ENCODE data around the gene TTYH3. TPM values are rescaled to one million over a fixed set of nuclear protein-coding genes. Genes with fewer than 3 reads are reported as not detected.

TTYH3 gene
- polyA plus RNA-seq, 4 donors: 6.9 to 149 (median 20.6) TPM

DNA sequence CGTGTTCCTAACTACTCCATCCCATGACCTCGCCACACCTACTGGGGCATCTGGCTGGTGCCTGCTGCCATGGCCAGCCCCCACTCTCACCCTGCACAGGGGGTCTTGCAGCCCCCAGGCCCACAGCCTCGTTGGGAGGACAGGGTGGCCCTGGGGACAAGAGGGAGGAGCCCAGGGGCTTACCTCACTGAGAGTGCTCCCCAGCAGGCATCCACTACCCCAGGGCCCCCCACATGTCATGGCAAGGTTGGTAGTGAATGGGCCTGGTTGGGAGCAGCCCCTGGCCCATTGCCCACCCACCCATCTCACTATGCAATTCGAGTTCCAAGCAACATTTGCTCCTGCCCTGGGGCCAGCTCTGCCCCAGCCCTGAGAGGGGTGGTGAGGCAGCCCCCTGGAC is 32.2 kb downstream of the TTYH3 start:
- no peak for FAIRE-seq
- WGBS, 3 donors: 52 to 63% (median 58%) methylated on average over 4 of the region's 4 CpGs
- H3K4me1 ChIP-seq (ENCODE audit: control insufficient read depth in 3 of 3, insufficient read depth in 2 of 3, low read depth in 1 of 3, low read length in 2 of 3): peaks cover 0 to 9% (median 0%) of the 10 kb centered on the region in 3 donors
- no peaks in the 10 kb centered on the region for H3K27me3 ChIP-seq (ENCODE audit: control insufficient read depth in 3 of 3, insufficient read depth in 3 of 3, low read length in 3 of 3)
- H3K9me3 ChIP-seq (ENCODE audit: control insufficient read depth in 2 of 2, insufficient read depth in 1 of 2, low read depth in 1 of 2, low read length in 1 of 2): peaks cover 0 to 8% of the 10 kb centered on the region in 2 donors
- no peak overlapping the region for H3K4me3 ChIP-seq (ENCODE audit: low read depth in 1 of 3, low read length in 3 of 3)
- H3K36me3 ChIP-seq (ENCODE audit: control insufficient read depth in 3 of 3, insufficient read depth in 2 of 3, low read depth in 1 of 3, low read length in 3 of 3): peaks cover 2 to 52% (median 3%) of the 10 kb centered on the region in 3 donors
- DNase-seq: no peak
- H3K27ac ChIP-seq (ENCODE audit: low read depth in 1 of 3, low read length in 2 of 3): no peak overlapping the region

GRCh38 chr7:2665359-2665791 is 33.6 kb downstream of the TTYH3 start:
- no peak for FAIRE-seq
- peaks cover 0 to 9% (median 0%) of the 10 kb centered on the region in 3 donors for H3K4me1 ChIP-seq (ENCODE audit: control insufficient read depth in 3 of 3, insufficient read depth in 2 of 3, low read depth in 1 of 3, low read length in 2 of 3)
- 57 to 62% (median 60%) methylated on average over 26 to 33 of the region's 33 CpGs for WGBS, 3 donors

GRCh38 chr7:2666155-2666554 is 34.4 kb downstream of the TTYH3 start:
- H3K27ac ChIP-seq (ENCODE audit: low read depth in 1 of 3, low read length in 2 of 3): no peak overlapping the region
- peaks cover 0 to 2% (median 0%) of the 10 kb centered on the region in 3 donors for H3K27me3 ChIP-seq (ENCODE audit: control insufficient read depth in 3 of 3, insufficient read depth in 3 of 3, low read length in 3 of 3)
- peaks cover 0 to 9% (median 0%) of the 10 kb centered on the region in 3 donors for H3K4me1 ChIP-seq (ENCODE audit: control insufficient read depth in 3 of 3, insufficient read depth in 2 of 3, low read depth in 1 of 3, low read length in 2 of 3)
- no peak overlapping the region for H3K4me3 ChIP-seq (ENCODE audit: low read depth in 1 of 3, low read length in 3 of 3)
- 5 to 57% (median 24%) methylated on average over 4 to 6 of the region's 6 CpGs for WGBS, 3 donors
- FAIRE-seq (no peak), DNase-seq (peak in 1 of 2 donors; percentile 15)
- peaks cover 0 to 30% (median 0%) of the 10 kb centered on the region in 3 donors for H3K36me3 ChIP-seq (ENCODE audit: control insufficient read depth in 3 of 3, insufficient read depth in 2 of 3, low read depth in 1 of 3, low read length in 3 of 3)
- peaks cover 0 to 8% of the 10 kb centered on the region in 2 donors for H3K9me3 ChIP-seq (ENCODE audit: control insufficient read depth in 2 of 2, insufficient read depth in 1 of 2, low read depth in 1 of 2, low read length in 1 of 2)

More at GRCh38 chr7:2665359-2665791, 33.6 kb downstream of the TTYH3 start:
- no peak for DNase-seq
- no peak overlapping the region for H3K4me3 ChIP-seq (ENCODE audit: low read depth in 1 of 3, low read length in 3 of 3)
- no peaks in the 10 kb centered on the region for H3K27me3 ChIP-seq (ENCODE audit: control insufficient read depth in 3 of 3, insufficient read depth in 3 of 3, low read length in 3 of 3)
- peaks cover 0 to 38% (median 0%) of the 10 kb centered on the region in 3 donors for H3K36me3 ChIP-seq (ENCODE audit: control insufficient read depth in 3 of 3, insufficient read depth in 2 of 3, low read depth in 1 of 3, low read length in 3 of 3)
- H3K9me3 ChIP-seq (ENCODE audit: control insufficient read depth in 2 of 2, insufficient read depth in 1 of 2, low read depth in 1 of 2, low read length in 1 of 2): peaks cover 0 to 8% of the 10 kb centered on the region in 2 donors
- no peak overlapping the region for H3K27ac ChIP-seq (ENCODE audit: low read depth in 1 of 3, low read length in 2 of 3)

- peaks cover 0 to 9% (median 0%) of the 10 kb centered on the region in 3 donors for H3K4me1 ChIP-seq (ENCODE audit: control insufficient read depth in 3 of 3, insufficient read depth in 2 of 3, low read depth in 1 of 3, low read length in 2 of 3)
- H3K27ac ChIP-seq (ENCODE audit: low read depth in 1 of 3, low read length in 2 of 3): no peak overlapping the region
- FAIRE-seq (no peak), DNase-seq (peak; percentile 36 to 68)
- H3K4me3 ChIP-seq (ENCODE audit: low read depth in 1 of 3, low read length in 3 of 3): no peak overlapping the region
- 23 to 55% (median 31%) methylated on average over 18 of the region's 18 CpGs for WGBS, 3 donors
- peaks cover 0 to 8% of the 10 kb centered on the region in 2 donors for H3K9me3 ChIP-seq (ENCODE audit: control insufficient read depth in 2 of 2, insufficient read depth in 1 of 2, low read depth in 1 of 2, low read length in 1 of 2)
- peaks cover 0 to 3% (median 0%) of the 10 kb centered on the region in 3 donors for H3K27me3 ChIP-seq (ENCODE audit: control insufficient read depth in 3 of 3, insufficient read depth in 3 of 3, low read length in 3 of 3)
- H3K36me3 ChIP-seq (ENCODE audit: control insufficient read depth in 3 of 3, insufficient read depth in 2 of 3, low read depth in 1 of 3, low read length in 3 of 3): peaks cover 0 to 25% (median 0%) of the 10 kb centered on the region in 3 donors
Measured at GRCh38 chr7:2666588-2667250, 34.9 kb downstream of the TTYH3 start.

- H3K4me3 ChIP-seq (ENCODE audit: low read depth in 1 of 3, low read length in 3 of 3): no peak overlapping the region
- H3K27ac ChIP-seq (ENCODE audit: low read depth in 1 of 3, low read length in 2 of 3): no peak overlapping the region
- FAIRE-seq: no peak
- H3K36me3 ChIP-seq (ENCODE audit: control insufficient read depth in 3 of 3, insufficient read depth in 2 of 3, low read depth in 1 of 3, low read length in 3 of 3): peaks cover 0 to 13% (median 0%) of the 10 kb centered on the region in 3 donors
- WGBS, 3 donors: 18 to 56% (median 39%) methylated on average over 7 of the region's 7 CpGs
- peaks cover 0 to 3% (median 0%) of the 10 kb centered on the region in 3 donors for H3K27me3 ChIP-seq (ENCODE audit: control insufficient read depth in 3 of 3, insufficient read depth in 3 of 3, low read length in 3 of 3)
- H3K4me1 ChIP-seq (ENCODE audit: control insufficient read depth in 3 of 3, insufficient read depth in 2 of 3, low read depth in 1 of 3, low read length in 2 of 3): peaks cover 0 to 9% (median 0%) of the 10 kb centered on the region in 3 donors
- DNase-seq: peak; percentile 8 to 38
- peaks cover 0 to 8% of the 10 kb centered on the region in 2 donors for H3K9me3 ChIP-seq (ENCODE audit: control insufficient read depth in 2 of 2, insufficient read depth in 1 of 2, low read depth in 1 of 2, low read length in 1 of 2)
Measured at GRCh38 chr7:2667843-2668242, 36.1 kb downstream of the TTYH3 start.

GRCh38 chr7:2668401-2668800 is 36.6 kb downstream of the TTYH3 start:
- FAIRE-seq (no peak), DNase-seq (peak in 1 of 2 donors; percentile 10)
- H3K27ac ChIP-seq (ENCODE audit: low read depth in 1 of 3, low read length in 2 of 3): no peak overlapping the region
- H3K27me3 ChIP-seq (ENCODE audit: control insufficient read depth in 3 of 3, insufficient read depth in 3 of 3, low read length in 3 of 3): peaks cover 0 to 3% (median 0%) of the 10 kb centered on the region in 3 donors
- peaks cover 0 to 8% (median 0%) of the 10 kb centered on the region in 3 donors for H3K36me3 ChIP-seq (ENCODE audit: control insufficient read depth in 3 of 3, insufficient read depth in 2 of 3, low read depth in 1 of 3, low read length in 3 of 3)
- peaks cover 0 to 8% of the 10 kb centered on the region in 2 donors for H3K9me3 ChIP-seq (ENCODE audit: control insufficient read depth in 2 of 2, insufficient read depth in 1 of 2, low read depth in 1 of 2, low read length in 1 of 2)
- H3K4me1 ChIP-seq (ENCODE audit: control insufficient read depth in 3 of 3, insufficient read depth in 2 of 3, low read depth in 1 of 3, low read length in 2 of 3): peaks cover 0 to 7% (median 0%) of the 10 kb centered on the region in 3 donors
- WGBS, 3 donors: 49 to 67% (median 58%) methylated on average over 6 of the region's 6 CpGs
- no peak overlapping the region for H3K4me3 ChIP-seq (ENCODE audit: low read depth in 1 of 3, low read length in 3 of 3)

GRCh38 chr7:2670171-2670570 is 38.4 kb downstream of the TTYH3 start:
- no peak overlapping the region for H3K27ac ChIP-seq (ENCODE audit: low read depth in 1 of 3, low read length in 2 of 3)
- peaks cover 0 to 19% of the 10 kb centered on the region in 2 donors for H3K9me3 ChIP-seq (ENCODE audit: control insufficient read depth in 2 of 2, insufficient read depth in 1 of 2, low read depth in 1 of 2, low read length in 1 of 2)
- no peak overlapping the region for H3K4me3 ChIP-seq (ENCODE audit: low read depth in 1 of 3, low read length in 3 of 3)
- 60 to 76% (median 62%) methylated on average over 13 of the region's 13 CpGs for WGBS, 3 donors
- no peak for FAIRE-seq
- peak in 1 of 2 donors; percentile 1 for DNase-seq
- peaks cover 0 to 7% (median 0%) of the 10 kb centered on the region in 3 donors for H3K4me1 ChIP-seq (ENCODE audit: control insufficient read depth in 3 of 3, insufficient read depth in 2 of 3, low read depth in 1 of 3, low read length in 2 of 3)
- H3K27me3 ChIP-seq (ENCODE audit: control insufficient read depth in 3 of 3, insufficient read depth in 3 of 3, low read length in 3 of 3): peaks cover 0 to 3% (median 0%) of the 10 kb centered on the region in 3 donors
- no peaks in the 10 kb centered on the region for H3K36me3 ChIP-seq (ENCODE audit: control insufficient read depth in 3 of 3, insufficient read depth in 2 of 3, low read depth in 1 of 3, low read length in 3 of 3)

DNA sequence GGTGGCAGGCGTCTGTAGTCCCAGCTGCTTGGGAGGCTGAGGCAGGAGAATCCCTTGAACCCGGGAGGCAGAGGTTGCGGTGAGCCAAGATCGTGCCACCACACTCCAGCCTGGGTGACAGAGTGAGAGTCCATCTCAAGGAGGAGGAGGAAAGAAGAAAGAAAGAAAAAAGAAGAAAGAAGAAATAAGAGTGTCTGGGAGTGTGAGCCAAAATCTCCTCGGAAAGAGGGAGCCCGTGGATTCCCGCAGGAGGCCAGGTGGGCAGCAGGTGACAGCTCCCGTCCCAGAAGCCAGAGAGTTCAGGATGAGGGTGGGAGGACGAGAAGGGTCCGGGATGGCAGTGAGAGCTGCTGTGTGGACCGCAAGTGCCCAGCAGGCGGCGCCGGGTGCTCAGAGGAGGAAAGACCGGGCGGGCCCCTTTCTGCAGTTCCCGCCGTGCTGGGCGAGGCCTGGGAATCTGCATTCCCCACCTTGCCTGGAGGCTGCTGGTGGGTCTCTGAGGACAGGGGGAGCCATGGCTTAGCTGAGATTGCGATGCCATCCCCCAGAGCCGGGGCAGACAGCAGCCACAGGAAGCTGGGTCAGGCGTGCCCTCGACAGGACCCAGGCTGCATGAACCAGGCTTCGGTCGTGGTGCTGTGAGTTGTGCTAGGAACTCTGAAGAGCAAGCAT is 39.1 kb downstream of the TTYH3 start:
- peaks cover 0 to under 1% (median 0%) of the 10 kb centered on the region in 3 donors for H3K4me1 ChIP-seq (ENCODE audit: control insufficient read depth in 3 of 3, insufficient read depth in 2 of 3, low read depth in 1 of 3, low read length in 2 of 3)
- H3K4me3 ChIP-seq (ENCODE audit: low read depth in 1 of 3, low read length in 3 of 3): no peak overlapping the region
- no peak for FAIRE-seq
- H3K9me3 ChIP-seq (ENCODE audit: control insufficient read depth in 2 of 2, insufficient read depth in 1 of 2, low read depth in 1 of 2, low read length in 1 of 2): peaks cover 0 to 24% of the 10 kb centered on the region in 2 donors
- H3K27me3 ChIP-seq (ENCODE audit: control insufficient read depth in 3 of 3, insufficient read depth in 3 of 3, low read length in 3 of 3): peaks cover 0 to 5% (median 0%) of the 10 kb centered on the region in 3 donors
- peak; percentile 60 to 80 for DNase-seq
- no peak overlapping the region for H3K27ac ChIP-seq (ENCODE audit: low read depth in 1 of 3, low read length in 2 of 3)
- 13 to 26% (median 14%) methylated on average over 25 of the region's 25 CpGs for WGBS, 3 donors
- H3K36me3 ChIP-seq (ENCODE audit: control insufficient read depth in 3 of 3, insufficient read depth in 2 of 3, low read depth in 1 of 3, low read length in 3 of 3): no peaks in the 10 kb centered on the region

Measured in small intestine (tissue), 7 donors.